Measurements from ENCODE around the gene NIPBL. TPM values are rescaled to one million over a fixed set of nuclear protein-coding genes. Genes with fewer than 3 reads are reported as not detected.

Gene NIPBL
- total and polyA plus RNA-seq, 10 of the 15 experiments (the other 5 are each of a cell fraction or from before 2014, with no cell fraction given): 10.4 to 50.4 (median 20.2) TPM

DNA sequence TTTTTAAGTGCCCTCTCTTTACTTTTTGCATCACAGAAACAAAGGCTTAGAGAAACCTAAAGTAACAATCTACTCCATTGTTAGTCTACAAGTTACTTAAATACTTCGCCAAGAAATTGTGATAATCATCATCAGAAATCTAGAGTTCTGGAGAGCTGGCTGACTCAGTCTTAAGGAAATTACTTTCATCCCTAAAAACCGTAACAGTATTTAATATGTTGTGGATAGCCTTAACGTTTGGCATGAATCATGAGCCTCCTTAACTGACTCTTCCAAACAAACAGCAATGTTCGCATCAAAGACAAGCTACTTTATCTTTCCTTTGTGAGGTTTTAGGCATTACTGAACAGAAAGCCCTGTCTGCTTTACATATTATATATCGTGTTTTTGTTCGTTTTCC is 128.7 kb downstream of the NIPBL start (continued):
- TF ChIP-seq ESRRA (IDR thresholded peaks at IDR 0.05; ENCODE audit: low read length) (no peak), POLR2AphosphoS2 (IDR thresholded peaks at IDR 0.05; ENCODE audit: low read depth, low read length) (no peak), RB1 (IDR thresholded peaks at IDR 0.05; ENCODE audit: borderline replicate concordance) (no peak)
- TF ChIP-seq, protein P1, sequence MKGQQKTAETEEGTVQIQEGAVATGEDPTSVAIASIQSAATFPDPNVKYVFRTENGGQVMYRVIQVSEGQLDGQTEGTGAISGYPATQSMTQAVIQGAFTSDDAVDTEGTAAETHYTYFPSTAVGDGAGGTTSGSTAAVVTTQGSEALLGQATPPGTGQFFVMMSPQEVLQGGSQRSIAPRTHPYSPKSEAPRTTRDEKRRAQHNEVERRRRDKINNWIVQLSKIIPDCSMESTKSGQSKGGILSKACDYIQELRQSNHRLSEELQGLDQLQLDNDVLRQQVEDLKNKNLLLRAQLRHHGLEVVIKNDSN (IDR thresholded peaks at IDR 0.05; ENCODE audit: borderline replicate concordance, extremely low read length, insufficient read depth, low read depth, low read length): no peak

DNA sequence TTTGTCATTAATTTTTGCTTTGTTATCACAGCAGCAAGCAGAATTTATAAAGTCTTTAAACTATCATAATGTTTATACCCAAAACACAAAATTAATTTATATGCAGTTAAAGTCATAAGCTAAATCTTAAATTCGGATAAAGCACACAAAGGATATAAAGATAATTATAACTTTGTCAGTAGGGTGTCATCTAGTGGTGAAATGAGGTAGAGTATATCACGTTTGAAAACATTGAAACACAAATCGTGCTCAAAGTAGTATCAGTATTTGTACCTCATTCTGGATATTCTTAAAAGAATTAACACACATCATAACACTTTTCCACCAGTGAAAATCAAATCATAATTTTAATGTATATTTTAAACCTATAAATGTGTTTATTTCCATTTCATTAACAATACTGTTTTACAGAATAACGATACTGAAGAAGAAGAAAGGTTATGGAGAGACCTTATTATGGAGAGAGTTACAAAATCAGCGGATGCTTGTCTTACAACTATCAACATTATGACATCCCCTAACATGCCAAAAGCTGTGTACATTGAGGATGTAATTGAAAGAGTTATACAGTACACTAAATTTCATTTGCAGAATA is 129.5 kb downstream of the NIPBL start:
- in situ Hi-C loops (cut with MboI): no loop called here
- no TSS peak for BruUV-seq (replicated peaks)
- CTCF ChIA-PET: interaction anchor here (0.6 to 5.2 kb wide), 17 partner anchors 8 to 277 kb away, joined by 3 to 47 read pairs (median 6); no protein-coding TSS in a partner anchor
- SMC1A ChIA-PET (ENCODE audit: uncharacterized antibody, unreplicated experiment): interaction anchor here (0.7 to 3.7 kb wide), 10 partner anchors 14 to 281 kb away, joined by 3 to 27 read pairs (median 3); no protein-coding TSS in a partner anchor
- 46% methylated on average over 5 of the region's 5 CpGs for WGBS (ENCODE audit: insufficient coverage, insufficient replicate concordance, low lambda C conversion rate, missing lambda C conversion rate)
- Histone ChIP-seq H3K4me1 (ENCODE audit: control insufficient read depth, insufficient read depth, low read length) (no peaks in the 10 kb centered on the region), H3K79me2 (ENCODE audit: control insufficient read depth, insufficient read depth, low read length) (no peaks in the 10 kb centered on the region), H3K4me3 (no peak overlapping the region), H3K36me3 (ENCODE audit: control insufficient read depth in 2 of 2, insufficient read depth in 2 of 2, low read length in 1 of 2) (peaks cover 3% of the 10 kb centered on the region in 2 experiments; a peak in 3 of 4 replicates), H3K9me3 (replicated peaks; ENCODE audit: control insufficient read depth, insufficient read depth, low read length) (no peaks in the 10 kb centered on the region), H3K4me2 (ENCODE audit: control insufficient read depth, insufficient read depth) (no peak overlapping the region), H4K20me1 (ENCODE audit: control insufficient read depth, insufficient read depth) (no peaks in the 10 kb centered on the region), H3K9ac (ENCODE audit: control insufficient read depth, insufficient read depth, low read length) (no peak overlapping the region), H3K27me3 (replicated peaks in 1 of 2; ENCODE audit: control insufficient read depth in 2 of 2, insufficient read depth in 2 of 2, low read length in 1 of 2) (no peaks in the 10 kb centered on the region), H2AFZ (ENCODE audit: control insufficient read depth, low read depth, low read length) (no peak overlapping the region), H3K27ac (ENCODE audit: control insufficient read depth, insufficient read depth) (no peak overlapping the region)
- POLR2A ChIA-PET: no interaction called here
- peak; percentile 66 for ATAC-seq
- DNase-seq (ENCODE audit: low read depth, low spot score): no peak
- peak; percentile 38 for FAIRE-seq
- intact Hi-C loops (cut with micrococcal nuclease; ENCODE audit: unreplicated experiment): loop anchor here (2.0 to 5.0 kb wide), 2 partner anchors 129 to 271 kb away; partner anchors contain the start of gene NIPBL
- RAD21 ChIA-PET (ENCODE audit: unreplicated experiment): interaction anchor here (0.7 to 2.1 kb wide), 7 partner anchors 16 to 591 kb away, joined by 3 to 6 read pairs (median 3); no protein-coding TSS in a partner anchor
- TF ChIP-seq DPF2 (IDR thresholded peaks at IDR 0.05) (no peak), STAT3 (IDR thresholded peaks at IDR 0.05; ENCODE audit: low read depth, low read length) (no peak), PAX8 (IDR thresholded peaks at IDR 0.05) (no peak), RB1 (IDR thresholded peaks at IDR 0.05; ENCODE audit: borderline replicate concordance) (no peak)
- TF ChIP-seq, protein P2, sequence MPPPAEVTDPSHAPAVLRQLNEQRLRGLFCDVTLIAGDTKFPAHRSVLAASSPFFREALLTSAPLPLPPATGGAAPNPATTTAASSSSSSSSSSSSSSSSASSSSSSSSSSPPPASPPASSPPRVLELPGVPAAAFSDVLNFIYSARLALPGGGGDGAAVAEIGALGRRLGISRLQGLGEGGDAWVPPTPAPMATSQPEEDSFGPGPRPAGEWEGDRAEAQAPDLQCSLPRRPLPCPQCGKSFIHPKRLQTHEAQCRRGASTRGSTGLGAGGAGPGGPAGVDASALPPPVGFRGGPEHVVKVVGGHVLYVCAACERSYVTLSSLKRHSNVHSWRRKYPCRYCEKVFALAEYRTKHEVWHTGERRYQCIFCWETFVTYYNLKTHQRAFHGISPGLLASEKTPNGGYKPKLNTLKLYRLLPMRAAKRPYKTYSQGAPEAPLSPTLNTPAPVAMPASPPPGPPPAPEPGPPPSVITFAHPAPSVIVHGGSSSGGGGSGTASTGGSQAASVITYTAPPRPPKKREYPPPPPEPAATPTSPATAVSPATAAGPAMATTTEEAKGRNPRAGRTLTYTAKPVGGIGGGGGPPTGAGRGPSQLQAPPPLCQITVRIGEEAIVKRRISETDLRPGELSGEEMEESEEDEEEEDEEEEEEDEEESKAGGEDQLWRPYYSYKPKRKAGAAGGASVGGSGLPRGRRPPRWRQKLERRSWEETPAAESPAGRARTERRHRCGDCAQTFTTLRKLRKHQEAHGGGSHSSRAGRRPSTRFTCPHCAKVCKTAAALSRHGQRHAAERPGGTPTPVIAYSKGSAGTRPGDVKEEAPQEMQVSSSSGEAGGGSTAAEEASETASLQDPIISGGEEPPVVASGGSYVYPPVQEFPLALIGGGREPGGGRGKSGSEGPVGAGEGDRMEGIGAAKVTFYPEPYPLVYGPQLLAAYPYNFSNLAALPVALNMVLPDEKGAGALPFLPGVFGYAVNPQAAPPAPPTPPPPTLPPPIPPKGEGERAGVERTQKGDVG (CRISPR knock-in tag; IDR thresholded peaks at IDR 0.05): no peak
- TF ChIP-seq, protein P3, sequence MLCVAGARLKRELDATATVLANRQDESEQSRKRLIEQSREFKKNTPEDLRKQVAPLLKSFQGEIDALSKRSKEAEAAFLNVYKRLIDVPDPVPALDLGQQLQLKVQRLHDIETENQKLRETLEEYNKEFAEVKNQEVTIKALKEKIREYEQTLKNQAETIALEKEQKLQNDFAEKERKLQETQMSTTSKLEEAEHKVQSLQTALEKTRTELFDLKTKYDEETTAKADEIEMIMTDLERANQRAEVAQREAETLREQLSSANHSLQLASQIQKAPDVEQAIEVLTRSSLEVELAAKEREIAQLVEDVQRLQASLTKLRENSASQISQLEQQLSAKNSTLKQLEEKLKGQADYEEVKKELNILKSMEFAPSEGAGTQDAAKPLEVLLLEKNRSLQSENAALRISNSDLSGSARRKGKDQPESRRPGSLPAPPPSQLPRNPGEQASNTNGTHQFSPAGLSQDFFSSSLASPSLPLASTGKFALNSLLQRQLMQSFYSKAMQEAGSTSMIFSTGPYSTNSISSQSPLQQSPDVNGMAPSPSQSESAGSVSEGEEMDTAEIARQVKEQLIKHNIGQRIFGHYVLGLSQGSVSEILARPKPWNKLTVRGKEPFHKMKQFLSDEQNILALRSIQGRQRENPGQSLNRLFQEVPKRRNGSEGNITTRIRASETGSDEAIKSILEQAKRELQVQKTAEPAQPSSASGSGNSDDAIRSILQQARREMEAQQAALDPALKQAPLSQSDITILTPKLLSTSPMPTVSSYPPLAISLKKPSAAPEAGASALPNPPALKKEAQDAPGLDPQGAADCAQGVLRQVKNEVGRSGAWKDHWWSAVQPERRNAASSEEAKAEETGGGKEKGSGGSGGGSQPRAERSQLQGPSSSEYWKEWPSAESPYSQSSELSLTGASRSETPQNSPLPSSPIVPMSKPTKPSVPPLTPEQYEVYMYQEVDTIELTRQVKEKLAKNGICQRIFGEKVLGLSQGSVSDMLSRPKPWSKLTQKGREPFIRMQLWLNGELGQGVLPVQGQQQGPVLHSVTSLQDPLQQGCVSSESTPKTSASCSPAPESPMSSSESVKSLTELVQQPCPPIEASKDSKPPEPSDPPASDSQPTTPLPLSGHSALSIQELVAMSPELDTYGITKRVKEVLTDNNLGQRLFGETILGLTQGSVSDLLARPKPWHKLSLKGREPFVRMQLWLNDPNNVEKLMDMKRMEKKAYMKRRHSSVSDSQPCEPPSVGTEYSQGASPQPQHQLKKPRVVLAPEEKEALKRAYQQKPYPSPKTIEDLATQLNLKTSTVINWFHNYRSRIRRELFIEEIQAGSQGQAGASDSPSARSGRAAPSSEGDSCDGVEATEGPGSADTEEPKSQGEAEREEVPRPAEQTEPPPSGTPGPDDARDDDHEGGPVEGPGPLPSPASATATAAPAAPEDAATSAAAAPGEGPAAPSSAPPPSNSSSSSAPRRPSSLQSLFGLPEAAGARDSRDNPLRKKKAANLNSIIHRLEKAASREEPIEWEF (IDR thresholded peaks at IDR 0.05; ENCODE audit: insufficient replicate concordance, low read depth, low read length): no peak
- TF ChIP-seq, protein P4, sequence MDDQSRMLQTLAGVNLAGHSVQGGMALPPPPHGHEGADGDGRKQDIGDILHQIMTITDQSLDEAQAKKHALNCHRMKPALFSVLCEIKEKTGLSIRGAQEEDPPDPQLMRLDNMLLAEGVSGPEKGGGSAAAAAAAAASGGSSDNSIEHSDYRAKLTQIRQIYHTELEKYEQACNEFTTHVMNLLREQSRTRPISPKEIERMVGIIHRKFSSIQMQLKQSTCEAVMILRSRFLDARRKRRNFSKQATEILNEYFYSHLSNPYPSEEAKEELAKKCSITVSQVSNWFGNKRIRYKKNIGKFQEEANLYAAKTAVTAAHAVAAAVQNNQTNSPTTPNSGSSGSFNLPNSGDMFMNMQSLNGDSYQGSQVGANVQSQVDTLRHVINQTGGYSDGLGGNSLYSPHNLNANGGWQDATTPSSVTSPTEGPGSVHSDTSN (IDR thresholded peaks at IDR 0.05; ENCODE audit: insufficient replicate concordance, low read depth, low read length): no peak
